Trophoblast cell (in vitro differentiated cells and primary cell): Measurements from ENCODE around the gene ADARB1.
A peak's percentile ranks its signal among the peaks of the same experiment; 100 is the strongest.

Source experiments
- DNase-seq, 2 donors: peaks; one replicate each; pipeline ENCODE4 v3.0.0-alpha.2; 2016
- H2AFZ ChIP-seq: 2 replicates; pipeline ENCODE4 v1.6.1; 2013; ENCODE audit warnings: low read length, moderate library complexity, mild to moderate bottlenecking; ENCODE audit not compliant: insufficient read depth, poor library complexity
- H2AK5ac ChIP-seq: 2 replicates; pipeline ENCODE4 v1.6.1; 2013; ENCODE audit warnings: mild to moderate bottlenecking, low read length
- H2BK120ac ChIP-seq: 2 replicates; pipeline ENCODE4 v1.6.1; 2013; ENCODE audit warnings: low read length, mild to moderate bottlenecking, moderate library complexity; ENCODE audit not compliant: insufficient read depth, poor library complexity
- H2BK12ac ChIP-seq: 2 replicates; pipeline ENCODE4 v1.6.1; 2013; ENCODE audit warnings: mild to moderate bottlenecking, low read length, moderate library complexity
- H2BK5ac ChIP-seq: 2 replicates; pipeline ENCODE4 v1.6.1; 2013; ENCODE audit warnings: low read length, low read depth, moderate library complexity, mild to moderate bottlenecking; ENCODE audit not compliant: poor library complexity
- H3K14ac ChIP-seq: 2 replicates; pipeline ENCODE4 v1.6.1; 2013; ENCODE audit warnings: mild to moderate bottlenecking, low read length
- H3K18ac ChIP-seq: 2 replicates; pipeline ENCODE4 v1.6.1; 2013; ENCODE audit warnings: mild to moderate bottlenecking, low read length
- H3K23ac ChIP-seq: 2 replicates; pipeline ENCODE4 v1.6.1; 2013; ENCODE audit warnings: low read length
- H3K27ac ChIP-seq: 2 replicates; pipeline ENCODE4 v1.5.1; 2013; ENCODE audit warnings: low read depth, mild to moderate bottlenecking, inconsistent platforms, low read length, moderate library complexity
- H3K27me3 ChIP-seq: 2 replicates; pipeline ENCODE4 v1.6.1; 2013; ENCODE audit warnings: inconsistent platforms, mild to moderate bottlenecking, low read length, moderate library complexity; ENCODE audit not compliant: insufficient read depth
- H3K36me3 ChIP-seq, 2 experiments: 1 replicate in 1 of 2; 2 replicates in 1 of 2; pipeline ENCODE4 v1.6.1; 2013; ENCODE audit warnings: low read length in 2 of 2, mild to moderate bottlenecking in 2 of 2, moderate library complexity in 1 of 2; ENCODE audit not compliant: insufficient read depth in 2 of 2, control insufficient read depth in 1 of 2
- H3K4ac ChIP-seq: 2 replicates; pipeline ENCODE4 v1.6.1; 2013; ENCODE audit warnings: low read depth, mild to moderate bottlenecking, low read length, moderate library complexity
- H3K4me1 ChIP-seq, 2 experiments: 1 replicate in 1 of 2; 2 replicates in 1 of 2; pipeline ENCODE4 v1.6.1; 2013; ENCODE audit warnings: low read length in 2 of 2, mild to moderate bottlenecking in 2 of 2, moderate library complexity in 1 of 2; ENCODE audit not compliant: insufficient read depth in 2 of 2, control insufficient read depth in 1 of 2
- H3K4me2 ChIP-seq: 2 replicates; pipeline ENCODE4 v1.6.1; 2013; ENCODE audit warnings: inconsistent platforms, mild to moderate bottlenecking, low read length, moderate library complexity
- H3K4me3 ChIP-seq: 2 replicates; pipeline ENCODE4 v1.5.1; 2013; ENCODE audit warnings: mild to moderate bottlenecking, low read depth, low read length, inconsistent platforms
- H3K79me1 ChIP-seq: one replicate; pipeline ENCODE4 v1.6.1; 2013; ENCODE audit warnings: low read length
- H3K79me2 ChIP-seq: 2 replicates; pipeline ENCODE4 v1.6.1; 2013; ENCODE audit warnings: low read length, mild to moderate bottlenecking; ENCODE audit not compliant: control insufficient read depth, insufficient read depth, poor library complexity
- H3K9ac ChIP-seq: 2 replicates; pipeline ENCODE4 v1.6.1; 2013; ENCODE audit warnings: mild to moderate bottlenecking, low read length
- H3K9me3 ChIP-seq: 2 replicates; pipeline ENCODE4 v1.6.1; 2013; ENCODE audit warnings: low read depth, mild to moderate bottlenecking, control low read depth, inconsistent platforms, low read length; ENCODE audit not compliant: insufficient read depth
- H4K12ac ChIP-seq: 2 replicates; pipeline ENCODE4 v1.6.1; 2013; ENCODE audit warnings: low read depth, mild to moderate bottlenecking, low read length, moderate library complexity
- H4K8ac ChIP-seq: 2 replicates; pipeline ENCODE4 v1.6.1; 2013; ENCODE audit warnings: low read depth, mild to moderate bottlenecking, low read length, moderate library complexity
- H4K91ac ChIP-seq: one replicate; pipeline ENCODE4 v1.6.1; 2013; ENCODE audit warnings: low read depth, mild to moderate bottlenecking, low read length, moderate library complexity
- WGBS: extraction: QIAGEN DNeasy Blood & Tissue Kit; methylation state at CpG from one replicate; pipeline ENCODE4 v1.1.7; 2013; ENCODE audit warnings: missing lambda C conversion rate; ENCODE audit not compliant: insufficient read length, insufficient coverage; ENCODE audit errors: extremely low coverage; 5-methylcytosine and 5-hydroxymethylcytosine counted together

The ADARB1 gene

GRCh38 chr21:45129189-45129923 is 55.0 kb downstream of the ADARB1 start:
- Histone ChIP-seq H3K9me3 (peaks cover 2% of the 10 kb centered on the region), H3K18ac (no peak overlapping the region), H3K4me3 (no peak overlapping the region), H3K36me3 (peaks cover 2 to 6% of the 10 kb centered on the region in 2 experiments), H4K12ac (no peak overlapping the region), H3K4me2 (no peak overlapping the region), H3K79me1 (no peaks in the 10 kb centered on the region), H4K8ac (no peak overlapping the region), H3K27ac (no peak overlapping the region), H3K4ac (no peak overlapping the region), H3K4me1 (peaks cover 0 to 2% of the 10 kb centered on the region in 2 experiments), H4K91ac (no peak overlapping the region), H3K14ac (no peak overlapping the region), H2BK120ac (no peak overlapping the region), H2AFZ (no peak overlapping the region), H2AK5ac (no peak overlapping the region), H3K27me3 (no peaks in the 10 kb centered on the region), H3K23ac (no peak overlapping the region), H2BK12ac (no peak overlapping the region), H3K9ac (no peak overlapping the region), H3K79me2 (no peaks in the 10 kb centered on the region), H2BK5ac (no peak overlapping the region)
- peak in 1 of 2 donors; percentile 27 for DNase-seq
- WGBS = no CpG with 5 or more reads among the region's 19 CpGs

GRCh38 chr21:45130324-45130774 is 56.0 kb downstream of the ADARB1 start:
- WGBS = no CpG with 5 or more reads among the region's 10 CpGs
- Histone ChIP-seq H3K79me1 (no peaks in the 10 kb centered on the region), H3K4ac (no peak overlapping the region), H2BK12ac (no peak overlapping the region), H3K4me3 (no peak overlapping the region), H3K9ac (no peak overlapping the region), H3K4me1 (peaks cover 0 to 2% of the 10 kb centered on the region in 2 experiments), H2BK5ac (no peak overlapping the region), H3K79me2 (no peaks in the 10 kb centered on the region), H2AFZ (no peak overlapping the region), H4K8ac (no peak overlapping the region), H2BK120ac (no peak overlapping the region), H3K27ac (no peak overlapping the region), H3K27me3 (no peaks in the 10 kb centered on the region), H3K9me3 (peaks cover 2% of the 10 kb centered on the region), H3K36me3 (peaks cover 7 to 8% of the 10 kb centered on the region in 2 experiments), H3K4me2 (no peak overlapping the region), H2AK5ac (no peak overlapping the region), H3K18ac (no peak overlapping the region), H4K12ac (no peak overlapping the region), H3K14ac (no peak overlapping the region), H4K91ac (no peak overlapping the region), H3K23ac (no peak overlapping the region)
- peak in 1 of 2 donors; percentile 59 for DNase-seq

- Histone ChIP-seq H3K9me3 (no peaks in the 10 kb centered on the region), H3K4me3 (no peak overlapping the region), H2AK5ac (no peak overlapping the region), H3K4me1 (peaks cover 0 to 2% of the 10 kb centered on the region in 2 experiments), H4K91ac (no peak overlapping the region), H2BK12ac (no peak overlapping the region), H3K14ac (no peak overlapping the region), H2BK120ac (no peak overlapping the region), H2BK5ac (no peak overlapping the region), H2AFZ (no peak overlapping the region), H3K4ac (no peak overlapping the region), H3K27me3 (no peaks in the 10 kb centered on the region), H3K18ac (no peak overlapping the region), H4K8ac (no peak overlapping the region), H4K12ac (no peak overlapping the region), H3K79me2 (no peaks in the 10 kb centered on the region), H3K4me2 (no peak overlapping the region), H3K36me3 (peaks cover 9 to 15% of the 10 kb centered on the region in 2 experiments), H3K27ac (no peak overlapping the region), H3K79me1 (no peaks in the 10 kb centered on the region), H3K9ac (no peak overlapping the region), H3K23ac (no peak overlapping the region)
- no CpG with 5 or more reads among the region's 17 CpGs for WGBS
- DNase-seq = no peak
Observed at GRCh38 chr21:45131537-45131999, 57.2 kb downstream of the ADARB1 start.

GRCh38 chr21:45132841-45133573 is 58.6 kb downstream of the ADARB1 start:
- H3K36me3 ChIP-seq = peaks cover 7 to 14% of the 10 kb centered on the region in 2 experiments

More at GRCh38 chr21:45132841-45133573, 58.6 kb downstream of the ADARB1 start:
- no peak overlapping the region for H4K8ac ChIP-seq
- H3K79me2 ChIP-seq = no peaks in the 10 kb centered on the region
- H3K18ac ChIP-seq = no peak overlapping the region
- no peak overlapping the region for H2BK12ac ChIP-seq
- H3K4me3 ChIP-seq = no peak overlapping the region
- no peak overlapping the region for H3K9ac ChIP-seq
- no peaks in the 10 kb centered on the region for H3K27me3 ChIP-seq
- no peak overlapping the region for H4K91ac ChIP-seq
- H2BK5ac ChIP-seq = no peak overlapping the region
- DNase-seq = no peak
- no peak overlapping the region for H3K27ac ChIP-seq
- H4K12ac ChIP-seq = no peak overlapping the region
- H3K79me1 ChIP-seq = no peaks in the 10 kb centered on the region
- no peak overlapping the region for H2AK5ac ChIP-seq
- no CpG with 5 or more reads among the region's 13 CpGs for WGBS
- no peaks in the 10 kb centered on the region for H3K9me3 ChIP-seq
- H3K4ac ChIP-seq = no peak overlapping the region
- no peak overlapping the region for H3K14ac ChIP-seq
- H2AFZ ChIP-seq = peak overlapping the region; percentile 30
- no peak overlapping the region for H3K4me2 ChIP-seq
- peaks cover 0 to 2% of the 10 kb centered on the region in 2 experiments for H3K4me1 ChIP-seq
- no peak overlapping the region for H2BK120ac ChIP-seq
- H3K23ac ChIP-seq = no peak overlapping the region
